ENCODE measurements around the gene SP7.
"Not testable (repeated sequence)": the region's sequence is repeated elsewhere in the genome, so short reads cannot be mapped to it uniquely, and the experiment has no call there.

- TF ChIP-seq, protein P1, sequence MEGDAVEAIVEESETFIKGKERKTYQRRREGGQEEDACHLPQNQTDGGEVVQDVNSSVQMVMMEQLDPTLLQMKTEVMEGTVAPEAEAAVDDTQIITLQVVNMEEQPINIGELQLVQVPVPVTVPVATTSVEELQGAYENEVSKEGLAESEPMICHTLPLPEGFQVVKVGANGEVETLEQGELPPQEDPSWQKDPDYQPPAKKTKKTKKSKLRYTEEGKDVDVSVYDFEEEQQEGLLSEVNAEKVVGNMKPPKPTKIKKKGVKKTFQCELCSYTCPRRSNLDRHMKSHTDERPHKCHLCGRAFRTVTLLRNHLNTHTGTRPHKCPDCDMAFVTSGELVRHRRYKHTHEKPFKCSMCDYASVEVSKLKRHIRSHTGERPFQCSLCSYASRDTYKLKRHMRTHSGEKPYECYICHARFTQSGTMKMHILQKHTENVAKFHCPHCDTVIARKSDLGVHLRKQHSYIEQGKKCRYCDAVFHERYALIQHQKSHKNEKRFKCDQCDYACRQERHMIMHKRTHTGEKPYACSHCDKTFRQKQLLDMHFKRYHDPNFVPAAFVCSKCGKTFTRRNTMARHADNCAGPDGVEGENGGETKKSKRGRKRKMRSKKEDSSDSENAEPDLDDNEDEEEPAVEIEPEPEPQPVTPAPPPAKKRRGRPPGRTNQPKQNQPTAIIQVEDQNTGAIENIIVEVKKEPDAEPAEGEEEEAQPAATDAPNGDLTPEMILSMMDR (IDR thresholded peaks at IDR 0.05), result not testable (repeated sequence)
- not testable (repeated sequence) for TF ChIP-seq EP300 (IDR thresholded peaks at IDR 0.05)
These were observed 37.5 kb upstream of the SP7 start for GRCh38 chr12:53373554-53374133.

Measured in ovary (tissue), 3 donors.